Dermis blood vessel endothelial cell (primary cell): ENCODE results near the gene EPS8L1. TPM values are rescaled to one million over a fixed set of nuclear protein-coding genes. Genes with fewer than 3 reads are reported as not detected.

ENCODE experiments used
- DNase-seq: peaks from one replicate; pipeline ENCODE4 v3.0.0; 2010
- total RNA-seq: library from RNA; depleted of rRNA; stranded (reverse); fragments of >200 nt; gene quantifications from 2 replicates; pipeline ENCODE4 v1.2.3, GENCODE V29; 2014

The EPS8L1 gene
- total RNA-seq, 1 donor from 2014 or later = 12.6 TPM

GRCh38 chr19:55080968-55081769, 5.5 kb downstream of the EPS8L1 start:
- peak; percentile 80 for DNase-seq

- DNase-seq = no peak
These were observed 6.0 kb downstream of the EPS8L1 start for GRCh38 chr19:55081770-55082019.

- DNase-seq = peak; percentile 77
These were observed 6.6 kb downstream of the EPS8L1 start for GRCh38 chr19:55082020-55082851.

GRCh38 chr19:55083004-55083850, 7.6 kb downstream of the EPS8L1 start:
- DNase-seq = no peak

GRCh38 chr19:55084416-55084815, 8.7 kb downstream of the EPS8L1 start:
- no peak for DNase-seq

- no peak for DNase-seq
These were observed 10.4 kb downstream of the EPS8L1 start for GRCh38 chr19:55085923-55086715.

- peak; percentile 95 for DNase-seq
These were observed 11.3 kb downstream of the EPS8L1 start for GRCh38 chr19:55086730-55087541.

- DNase-seq = peak; percentile 54
These were observed 11.9 kb downstream of the EPS8L1 start for GRCh38 chr19:55087542-55087901.

GRCh38 chr19:55088021-55088451, 12.4 kb downstream of the EPS8L1 start:
- DNase-seq = no peak

GRCh38 chr19:55088543-55089341, 13.1 kb downstream of the EPS8L1 start:
- DNase-seq = peak; percentile 82

- DNase-seq = no peak
These were observed 13.8 kb downstream of the EPS8L1 start for GRCh38 chr19:55089342-55089944.

GRCh38 chr19:55090564-55090963, 14.9 kb downstream of the EPS8L1 start:
- DNase-seq = no peak

GRCh38 chr19:55091126-55091910, 15.6 kb downstream of the EPS8L1 start:
- DNase-seq = no peak

GRCh38 chr19:55091955-55092354, 16.3 kb downstream of the EPS8L1 start:
- no peak for DNase-seq

- no peak for DNase-seq
These were observed 17.0 kb downstream of the EPS8L1 start for GRCh38 chr19:55092423-55093318.

- no peak for DNase-seq
These were observed 19.0 kb downstream of the EPS8L1 start for GRCh38 chr19:55094456-55095259.
